GM19023 (cell line): Measurements from ENCODE around the gene CENPM.
A peak's percentile ranks its signal among the peaks of the same experiment; 100 is the strongest.

Experiments
- ATAC-seq: cut with Tn5 transposase; IDR thresholded peaks from one replicate; pipeline ENCODE4 v1.9.1; 2021; ENCODE audit warnings: mild to moderate bottlenecking, moderate library complexity; ENCODE audit not compliant: unreplicated experiment

The CENPM gene

DNA sequence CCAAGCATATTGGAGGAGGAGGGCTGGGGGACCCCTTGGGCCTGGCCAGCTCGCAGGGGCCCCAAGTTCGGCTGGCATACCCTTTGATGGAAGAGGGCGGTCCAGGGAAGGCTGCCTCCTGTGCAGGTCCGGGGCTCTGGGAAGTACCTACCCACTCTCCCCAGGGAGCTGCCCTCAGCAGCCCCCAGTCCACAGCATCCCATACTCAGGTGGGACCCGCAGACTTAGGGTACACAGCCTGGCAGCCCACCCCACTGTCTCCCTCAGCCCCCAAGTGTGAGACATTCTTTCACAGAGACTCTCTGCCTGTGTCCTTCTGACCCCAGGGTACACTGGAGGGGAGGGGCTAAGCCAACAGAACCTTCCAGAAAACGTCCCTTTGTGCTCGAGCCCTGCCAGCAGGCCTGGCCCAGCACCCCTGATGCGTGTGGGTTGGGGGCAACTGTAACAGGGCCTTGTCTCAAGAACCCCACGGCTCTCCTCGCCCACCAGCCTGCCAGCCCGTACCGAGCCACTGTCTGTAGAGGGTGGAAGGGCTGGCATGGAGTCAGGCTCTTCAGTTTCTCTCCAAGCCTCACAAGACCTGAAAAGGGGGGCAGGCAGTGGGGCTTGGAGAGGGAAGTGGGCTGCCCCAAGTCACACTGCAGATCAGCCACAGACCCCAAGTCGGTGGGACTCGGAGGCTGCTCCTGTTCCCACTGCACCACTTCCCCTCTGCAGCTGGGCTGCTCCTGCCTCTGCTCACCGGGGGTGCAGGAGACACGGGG is 13.4 kb downstream of the CENPM start:
- ATAC-seq, result no peak

DNA sequence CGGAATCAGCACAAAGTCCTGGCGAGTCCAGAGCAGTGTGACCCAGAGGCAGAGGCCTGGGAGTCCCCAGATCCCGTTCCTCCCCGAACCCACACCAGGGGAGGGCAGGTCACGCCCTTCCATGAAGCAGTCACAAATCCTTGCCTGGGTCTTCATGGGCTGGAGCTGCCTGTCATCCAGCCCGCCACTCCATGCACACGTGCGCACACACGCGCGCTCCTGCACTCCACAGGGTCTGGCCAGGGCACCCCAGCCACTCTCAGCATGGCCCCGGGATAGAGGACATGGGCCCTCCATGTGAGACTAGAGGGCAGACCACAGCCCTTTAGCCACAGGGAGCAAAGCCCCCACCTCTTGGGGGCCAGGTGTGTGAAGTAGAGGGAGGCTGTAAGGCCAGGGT is 14.6 kb downstream of the CENPM start:
- ATAC-seq, result no peak

DNA sequence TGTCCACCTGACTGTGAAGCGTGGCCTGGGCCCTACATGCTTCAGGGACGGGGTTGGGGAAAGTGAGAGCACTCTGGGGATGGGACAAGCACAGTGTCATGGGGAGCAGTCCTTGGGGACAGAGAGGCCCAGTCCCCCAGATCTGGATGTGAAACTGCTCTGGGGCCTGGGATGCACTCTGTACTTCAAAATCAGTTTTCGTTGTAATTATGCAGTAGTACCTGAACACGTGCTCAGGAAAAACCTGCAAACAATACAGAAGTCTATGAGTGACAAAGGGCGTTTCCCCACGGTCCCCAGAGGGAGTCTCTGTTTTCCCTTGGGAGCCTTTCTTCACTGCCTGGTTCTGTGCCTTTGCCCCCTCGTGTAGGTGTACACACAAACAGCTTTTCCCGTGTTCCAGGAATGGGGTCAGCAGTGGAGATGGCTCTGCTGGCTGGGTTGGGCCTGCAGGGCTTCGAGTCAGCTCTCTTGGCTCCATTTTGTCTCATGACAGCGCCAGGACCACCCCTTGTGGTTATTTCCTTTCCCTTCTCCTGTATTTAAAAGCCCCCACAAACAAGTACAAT is 15.2 kb downstream of the CENPM start:
- ATAC-seq, result no peak

DNA sequence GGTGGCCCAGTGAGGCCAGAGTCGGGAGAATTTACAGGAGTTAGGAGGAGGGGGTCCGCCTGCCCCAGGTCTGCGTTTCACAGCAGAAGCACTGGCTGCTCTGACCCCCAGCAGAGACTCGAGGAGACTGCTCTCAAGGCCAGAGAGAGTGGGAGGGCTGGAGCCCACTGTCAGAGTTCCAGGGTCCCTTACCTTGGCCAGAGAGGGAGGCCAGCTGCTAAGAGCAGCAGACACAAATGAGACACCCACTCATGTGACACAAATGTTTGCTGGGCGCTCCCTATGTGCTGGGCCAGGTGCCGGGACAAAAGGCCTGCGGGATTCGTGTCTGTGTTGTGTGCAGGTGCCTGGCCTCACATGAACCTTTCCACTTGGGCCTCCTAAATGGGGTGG is 17.5 kb downstream of the CENPM start:
- no peak for ATAC-seq

DNA sequence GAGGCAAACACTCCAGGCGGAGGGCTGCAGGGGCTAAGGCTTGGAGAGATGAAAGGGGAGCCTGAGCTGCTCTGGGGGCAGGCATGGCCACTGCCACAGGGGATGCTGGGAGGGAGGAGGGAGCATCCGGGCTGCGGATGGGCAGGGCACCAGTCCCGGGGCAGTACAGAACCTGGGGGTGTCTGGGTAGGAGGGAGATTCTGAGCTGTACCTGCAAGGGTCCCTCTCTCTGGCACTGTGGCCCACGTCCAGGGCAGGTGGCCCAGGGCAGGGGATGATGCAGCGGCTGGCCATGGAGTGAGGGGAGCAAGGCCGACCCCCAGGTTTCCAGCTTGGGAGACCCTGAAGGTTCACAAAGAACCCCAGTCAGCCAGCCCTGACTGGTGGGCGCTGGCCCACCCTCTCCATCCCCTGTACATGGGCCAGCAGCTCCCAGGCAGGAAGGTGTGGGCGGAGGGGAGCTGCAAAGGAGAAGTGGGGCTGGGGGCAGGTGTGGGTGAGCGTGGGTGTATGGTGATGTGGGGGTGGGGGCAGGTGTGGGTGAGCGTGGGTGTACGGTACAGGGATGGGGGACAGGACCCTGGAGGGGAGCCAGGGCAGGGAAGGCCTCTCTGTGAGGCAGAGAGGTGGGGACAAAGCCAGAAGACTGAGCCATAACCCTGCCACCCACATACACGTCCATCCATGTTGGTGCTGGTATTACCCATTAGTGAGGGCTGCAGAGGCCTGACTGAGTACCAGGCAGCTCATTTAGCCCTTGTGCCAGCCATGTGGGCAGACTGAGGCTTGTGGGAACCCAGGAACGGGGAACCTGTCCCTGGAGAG is 18.1 kb downstream of the CENPM start:
- ATAC-seq, result no peak

DNA sequence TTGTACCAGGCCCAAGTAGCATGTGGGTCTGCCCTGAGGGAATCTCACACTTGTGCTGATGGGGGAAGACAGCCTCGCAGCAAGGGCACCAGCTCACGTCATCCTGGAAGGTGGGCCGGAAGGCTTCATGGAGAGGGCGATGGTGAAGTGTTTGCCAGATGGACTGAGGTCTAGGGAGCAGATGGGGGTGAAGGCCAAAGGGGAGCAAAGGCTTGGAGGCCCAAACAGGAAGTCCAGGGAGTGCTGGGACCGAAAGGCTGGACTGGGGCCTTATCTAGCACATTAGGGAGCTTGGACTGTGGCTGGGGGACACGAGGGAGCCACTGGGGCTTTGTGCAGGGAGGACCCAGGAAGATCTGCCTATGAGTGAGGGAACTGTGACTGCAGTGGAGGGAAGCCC is 19.1 kb downstream of the CENPM start:
- no peak for ATAC-seq

DNA sequence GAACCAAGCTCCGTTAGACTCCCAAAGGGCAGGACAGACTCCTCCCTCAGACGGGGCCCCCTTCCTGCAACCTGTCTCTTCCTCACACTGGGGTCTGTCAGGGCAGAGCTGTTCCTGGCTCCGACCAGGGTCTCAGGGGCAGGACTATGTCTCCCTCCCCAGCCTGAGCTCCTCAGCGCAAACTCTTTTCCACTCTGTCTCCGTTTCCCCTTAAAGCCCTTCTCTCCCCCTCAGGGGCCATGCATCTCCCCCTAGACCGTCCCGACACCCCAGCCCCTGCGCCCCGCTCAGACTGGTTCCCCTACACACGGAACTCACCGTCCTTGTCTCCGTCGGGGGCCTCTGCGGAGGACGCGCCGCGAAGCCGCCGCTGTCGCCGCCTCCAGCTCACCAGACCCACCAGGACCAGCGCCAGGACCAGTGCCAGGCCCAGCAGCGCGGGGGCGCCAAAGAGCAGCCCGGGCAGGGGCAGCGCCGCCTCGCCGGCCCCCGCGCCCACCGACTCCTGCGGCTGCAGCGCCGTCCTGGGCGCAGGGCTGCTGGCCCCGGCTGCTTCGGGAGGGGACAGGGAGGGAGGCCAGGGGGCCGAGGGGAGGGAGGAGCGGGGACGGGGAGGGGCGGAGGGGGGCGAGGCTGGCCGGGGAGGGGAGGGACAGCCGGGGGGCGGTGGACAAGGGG is 21.0 kb downstream of the CENPM start:
- peak; percentile 42 for ATAC-seq

DNA sequence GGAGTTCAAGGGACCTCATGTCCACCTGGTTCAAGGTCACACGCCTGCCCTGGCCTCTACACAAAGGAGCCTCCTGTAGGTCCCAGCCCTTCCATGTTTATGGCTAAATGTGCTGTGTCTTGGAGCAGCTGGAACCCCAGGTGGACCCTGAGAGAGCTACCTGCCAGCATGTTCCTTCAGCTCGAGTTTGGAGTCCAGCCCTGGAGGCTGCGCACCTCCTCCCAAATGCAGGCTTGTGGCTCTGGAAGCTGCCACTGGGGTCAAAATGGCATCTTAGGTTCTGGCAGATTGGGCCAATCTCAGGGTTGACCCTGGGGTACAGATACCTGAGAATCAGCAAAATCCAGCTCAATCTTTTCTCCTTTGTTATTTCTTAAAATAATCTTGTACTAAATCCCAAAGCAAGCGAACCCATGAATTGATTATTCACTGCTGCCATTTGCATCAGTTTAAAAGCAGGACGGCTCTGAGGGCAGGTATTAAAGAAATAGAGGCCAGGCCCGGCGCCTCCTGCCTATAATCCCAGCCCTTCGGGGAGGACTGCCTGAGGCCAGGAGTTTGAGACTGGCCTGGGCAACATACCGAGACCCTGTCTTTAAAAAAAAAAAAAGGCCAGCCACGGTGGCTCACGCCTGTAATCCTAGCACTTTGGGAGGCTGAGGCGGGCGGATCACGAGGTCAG is 23.2 kb downstream of the CENPM start:
- ATAC-seq, result no peak

DNA sequence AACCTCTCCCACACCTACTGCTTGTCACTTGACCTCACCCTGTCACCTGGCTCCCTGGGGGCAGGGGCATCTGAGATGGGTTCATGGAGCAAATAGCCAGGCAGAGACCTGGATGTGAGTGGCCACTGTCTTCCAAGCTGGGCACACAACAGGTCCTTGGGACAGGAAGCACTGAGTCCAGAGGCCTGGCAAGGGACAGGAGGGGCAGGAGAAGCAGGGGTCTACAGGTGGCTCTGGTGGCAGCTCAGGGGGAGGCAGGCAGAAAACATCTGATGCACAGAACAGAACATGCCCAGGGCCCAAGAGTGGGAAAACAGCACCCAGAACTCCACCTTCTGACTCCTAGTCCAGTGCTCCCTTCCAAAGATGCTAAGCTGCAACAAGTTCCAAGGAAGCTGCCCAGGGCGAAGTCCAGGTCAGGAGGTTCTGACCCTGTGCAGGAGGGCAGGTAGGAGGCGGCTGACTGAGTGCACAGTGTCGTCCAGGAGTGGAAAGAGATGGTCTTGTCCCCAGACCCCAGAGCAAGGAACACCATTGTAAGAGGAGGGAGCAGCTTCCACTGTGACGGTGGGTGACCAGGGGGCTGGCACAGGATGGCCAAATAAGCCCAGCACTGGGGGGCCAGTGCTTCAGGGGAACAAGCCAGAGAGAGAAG is 23.9 kb downstream of the CENPM start:
- no peak for ATAC-seq

DNA sequence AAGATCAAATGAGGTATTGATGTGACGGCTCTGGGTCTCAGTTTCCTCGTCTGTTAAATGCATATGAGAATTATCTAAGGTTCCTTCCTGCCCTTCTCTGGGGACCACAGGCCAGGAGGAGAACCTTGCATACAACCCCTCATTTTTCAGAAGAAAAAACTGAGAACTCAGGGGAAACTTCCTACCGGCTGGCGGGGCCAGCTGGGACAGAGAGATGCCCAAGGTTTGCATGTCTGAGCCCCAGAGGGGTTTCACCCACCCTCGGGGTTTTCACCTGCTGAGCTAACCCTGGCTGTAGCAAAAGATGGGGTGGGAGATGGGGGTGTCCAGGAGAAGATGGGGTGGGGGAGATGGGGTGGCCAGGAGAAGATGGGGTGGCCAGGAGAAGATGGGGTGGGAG is 24.6 kb downstream of the CENPM start:
- no peak for ATAC-seq

DNA sequence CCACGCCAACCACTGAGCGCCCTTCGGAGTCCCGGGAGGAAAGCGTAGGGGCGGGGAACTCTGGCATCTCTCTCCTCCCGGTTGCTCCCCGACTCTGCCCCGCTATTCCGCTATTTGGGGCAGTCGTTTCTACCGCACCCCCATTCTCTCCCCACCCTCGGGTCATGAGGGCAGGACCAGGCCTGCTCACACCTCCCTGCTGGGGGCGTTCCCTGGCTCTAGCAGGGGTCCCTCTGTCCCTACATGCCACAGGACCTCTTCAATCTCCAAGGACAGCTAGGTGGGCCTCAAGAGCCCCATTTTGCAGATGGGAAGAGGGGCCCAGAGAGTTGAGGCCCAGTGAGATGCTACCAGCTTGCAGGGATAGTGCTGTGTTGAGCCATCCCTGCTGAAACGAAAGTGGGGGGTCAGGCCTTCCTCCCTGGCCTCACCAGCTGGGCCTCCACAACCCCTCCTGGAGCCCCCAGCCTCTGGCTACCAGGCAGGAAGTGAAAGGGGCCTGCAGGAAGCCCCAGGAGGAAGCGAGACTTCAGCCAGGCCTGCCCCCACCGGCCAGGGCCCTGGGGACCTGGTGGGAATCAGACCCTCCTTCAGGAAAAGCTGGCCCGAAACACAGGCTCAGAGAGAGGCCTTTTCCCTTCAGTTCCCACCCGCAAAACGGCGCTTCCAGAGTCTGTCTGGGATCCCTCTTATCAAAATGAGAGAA is 26.5 kb downstream of the CENPM start:
- ATAC-seq, result peak; percentile 21

DNA sequence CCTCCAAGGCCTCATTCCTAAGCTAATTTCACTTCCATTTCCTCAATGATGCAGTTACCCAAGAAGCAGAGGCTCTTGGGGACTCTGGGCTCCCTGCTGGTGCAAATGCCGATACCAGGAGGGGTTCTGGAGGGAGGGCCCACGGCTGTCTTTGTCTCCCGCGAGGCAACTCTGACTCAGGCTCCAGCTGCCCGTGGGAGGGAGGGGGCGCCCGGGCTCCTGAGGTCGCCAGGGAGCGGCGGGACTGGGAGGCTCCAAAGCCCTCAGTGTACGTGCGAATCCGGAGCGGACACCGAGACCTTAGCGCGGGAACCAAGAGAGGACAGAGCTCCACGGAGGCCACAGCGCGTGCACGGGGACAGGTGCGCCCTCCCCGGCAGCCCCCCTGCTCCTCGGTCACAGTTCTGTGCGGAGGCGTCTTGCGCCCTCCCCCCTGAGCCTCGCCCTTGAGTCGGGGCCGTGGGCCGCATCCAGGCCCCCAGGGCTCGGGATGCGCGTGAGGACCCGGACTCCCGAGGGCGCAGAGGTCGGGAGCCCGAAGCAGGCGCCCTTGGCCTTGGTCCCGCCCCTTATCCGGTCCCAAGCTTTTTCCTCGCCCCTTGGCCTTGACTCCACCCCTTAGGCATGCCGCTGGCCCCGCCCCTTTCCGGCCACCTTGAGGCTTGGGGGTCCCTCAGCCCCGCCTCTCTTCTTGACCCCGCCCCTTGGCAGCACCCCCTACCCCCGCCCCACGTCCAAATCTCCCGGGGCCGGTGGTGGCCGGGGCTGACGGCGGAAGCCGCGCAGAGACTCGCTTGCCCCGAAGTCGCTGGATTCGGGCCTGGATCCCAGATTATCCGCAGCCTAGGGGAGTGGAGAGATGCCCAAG is 27.4 kb downstream of the CENPM start:
- ATAC-seq, result peak; percentile 51

DNA sequence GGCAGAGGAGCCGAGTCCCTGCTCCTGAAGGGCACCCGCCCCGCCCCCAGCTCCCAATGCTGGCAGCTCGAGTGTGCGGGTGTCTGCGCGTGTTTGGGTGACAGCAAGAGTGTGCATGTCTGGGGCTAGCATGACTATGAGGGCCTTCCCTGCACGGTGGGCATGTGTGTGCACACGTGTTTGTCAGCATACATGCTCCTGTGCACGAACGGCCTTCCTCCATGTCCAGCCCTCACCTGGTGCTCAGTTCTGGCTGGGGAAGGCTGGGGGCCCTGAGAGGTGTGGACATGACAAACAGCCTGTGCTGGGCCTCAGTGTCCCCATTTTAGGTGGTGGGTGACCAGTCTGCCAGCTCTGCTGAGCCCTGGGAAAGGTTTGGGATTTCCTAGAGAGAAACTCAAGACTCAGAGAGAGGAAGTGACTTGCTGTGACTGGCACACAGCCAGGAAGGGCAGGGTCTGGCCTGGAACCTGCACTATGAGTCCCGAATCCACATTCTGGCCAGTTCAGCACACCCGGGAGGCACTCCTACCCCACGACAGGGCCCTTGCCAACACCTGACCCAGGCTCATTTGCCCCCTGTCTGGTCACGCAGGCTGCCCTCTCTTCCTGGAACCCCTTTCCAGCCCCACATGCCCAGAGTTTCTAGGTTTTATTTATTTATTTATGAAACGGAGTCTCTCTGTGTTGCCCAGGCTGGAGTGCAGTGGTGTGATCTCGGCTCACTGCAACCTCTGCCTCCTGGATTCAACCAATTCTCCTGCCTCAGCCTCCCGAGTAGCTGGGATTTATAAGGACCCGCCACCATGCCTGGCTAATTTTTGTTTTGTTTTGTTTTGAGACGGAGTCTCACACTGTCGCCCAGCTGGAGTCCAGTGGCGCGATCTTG is 28.8 kb downstream of the CENPM start:
- no peak for ATAC-seq

DNA sequence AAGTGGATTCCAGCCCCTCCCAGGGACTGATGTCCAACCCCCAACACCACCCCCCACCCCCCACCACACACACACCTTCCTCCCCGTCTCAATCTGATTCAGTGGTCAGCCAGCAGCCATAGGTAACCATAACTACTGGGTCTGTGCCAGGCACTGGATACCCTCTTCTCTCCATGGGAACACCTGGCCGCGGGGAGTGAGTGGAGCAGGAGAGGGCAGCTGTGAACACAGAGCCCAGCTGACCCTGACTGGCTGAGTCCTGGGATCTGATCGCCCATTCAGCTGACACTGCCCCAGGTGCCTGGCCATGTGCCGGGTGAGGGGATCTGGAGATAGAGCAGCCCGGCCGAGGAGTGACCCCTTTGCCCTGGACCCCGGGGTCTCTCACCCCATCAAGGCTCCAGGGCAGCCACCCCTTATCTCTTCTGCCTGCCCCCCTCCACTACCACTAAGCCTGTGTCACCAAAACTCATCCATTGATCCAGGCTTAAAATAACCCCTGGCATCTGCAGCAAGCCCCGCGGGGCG is 29.5 kb downstream of the CENPM start:
- no peak for ATAC-seq

DNA sequence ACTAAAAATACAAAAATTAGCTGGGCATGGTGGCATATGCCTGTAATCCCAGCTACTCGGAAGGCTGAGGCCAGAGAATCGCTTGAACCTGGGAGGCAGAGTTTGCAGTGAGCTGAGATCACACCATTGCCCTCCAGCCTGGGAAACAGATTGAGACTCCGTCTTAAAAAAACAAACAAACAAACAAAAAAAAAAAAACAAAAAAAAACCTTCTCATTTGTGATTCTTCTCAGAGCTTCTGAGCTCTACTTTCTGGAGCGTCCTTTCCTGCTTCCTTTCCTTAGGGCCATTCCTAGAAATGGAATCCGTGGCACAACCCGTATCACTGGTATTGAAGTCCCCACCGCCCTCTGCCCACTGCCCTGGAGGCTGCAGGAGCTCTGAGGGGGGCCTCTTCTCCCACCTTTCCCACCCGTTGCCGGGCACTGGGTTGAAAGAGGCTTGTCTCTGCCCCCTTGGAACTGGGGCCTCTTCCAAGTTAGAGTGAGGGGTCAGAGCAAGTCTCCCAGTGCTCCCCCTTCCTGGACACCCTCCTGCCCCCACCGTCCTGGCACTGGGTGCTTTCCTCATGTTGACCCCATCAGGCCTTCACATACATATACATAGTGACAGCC is 30.1 kb downstream of the CENPM start:
- no peak for ATAC-seq

DNA sequence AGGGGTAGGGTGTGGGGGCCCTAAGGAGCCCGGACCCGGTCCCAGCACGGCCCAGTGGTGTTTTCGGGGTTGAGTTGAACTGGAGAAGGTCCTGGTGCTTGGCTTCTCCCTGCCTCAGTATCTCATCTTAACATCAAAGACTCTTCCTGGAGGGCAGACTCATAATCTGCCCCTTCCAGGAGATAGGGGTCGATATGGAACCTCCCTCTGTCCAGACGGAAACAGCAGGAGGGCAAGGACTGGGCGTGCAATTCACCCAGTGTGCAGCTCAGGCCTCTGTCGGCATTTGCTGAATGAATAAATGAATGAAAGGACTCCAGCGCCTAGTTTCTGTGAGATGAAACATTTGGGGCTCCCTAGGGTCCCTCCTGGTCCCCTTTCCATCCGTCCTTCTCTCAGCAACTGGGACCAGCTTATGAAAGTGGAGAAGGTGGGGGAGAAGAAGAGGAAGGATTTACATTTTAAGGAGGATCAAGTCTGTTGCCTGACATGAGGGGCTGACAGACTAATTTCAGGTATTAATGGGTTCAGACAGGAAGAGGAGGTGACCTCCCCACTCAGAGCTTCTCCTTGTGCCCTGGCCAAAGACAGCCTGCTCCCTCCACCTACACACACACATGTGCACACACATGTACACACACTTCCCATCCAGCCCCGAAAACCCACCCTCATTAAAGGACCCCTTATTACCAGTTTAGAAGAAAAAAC is 31.0 kb downstream of the CENPM start:
- ATAC-seq, result no peak
